GM21737 (cell line): ENCODE results near the gene SELENOI.
A peak's percentile ranks its signal among the peaks of the same experiment; 100 is the strongest.
"Not testable (repeated sequence)": the region's sequence is repeated elsewhere in the genome, so short reads cannot be mapped to it uniquely, and the experiment has no call there.

ENCODE experiments used
- ATAC-seq: cut with Tn5 transposase; IDR thresholded peaks from one replicate; pipeline ENCODE4 v1.9.1; 2021; ENCODE audit warnings: mild to moderate bottlenecking, moderate library complexity; ENCODE audit not compliant: unreplicated experiment

Gene SELENOI

DNA sequence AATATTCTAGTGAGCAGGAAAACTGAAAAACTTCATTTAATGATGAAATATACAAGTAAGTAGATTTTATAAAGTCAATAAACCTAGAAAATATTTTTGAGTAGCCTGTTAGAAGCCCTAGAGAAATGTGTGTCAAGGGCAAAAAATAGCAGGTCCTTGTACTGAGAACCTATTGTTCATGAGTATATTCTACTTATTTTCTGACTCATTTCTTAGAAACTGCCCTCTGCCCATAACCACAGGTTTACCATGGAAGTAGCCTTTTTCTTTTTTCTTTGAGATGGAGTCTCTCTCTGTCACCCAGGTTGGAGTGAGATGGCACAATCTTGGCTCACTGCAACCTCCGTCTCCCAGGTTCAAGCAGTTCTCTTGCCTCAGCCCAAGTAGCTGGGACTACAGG, 19.4 kb upstream of the SELENOI start:
- ATAC-seq, result no peak

- ATAC-seq, result no peak
Measured at GRCh38 chr2:26327291-26328272, 18.4 kb upstream of the SELENOI start.

DNA sequence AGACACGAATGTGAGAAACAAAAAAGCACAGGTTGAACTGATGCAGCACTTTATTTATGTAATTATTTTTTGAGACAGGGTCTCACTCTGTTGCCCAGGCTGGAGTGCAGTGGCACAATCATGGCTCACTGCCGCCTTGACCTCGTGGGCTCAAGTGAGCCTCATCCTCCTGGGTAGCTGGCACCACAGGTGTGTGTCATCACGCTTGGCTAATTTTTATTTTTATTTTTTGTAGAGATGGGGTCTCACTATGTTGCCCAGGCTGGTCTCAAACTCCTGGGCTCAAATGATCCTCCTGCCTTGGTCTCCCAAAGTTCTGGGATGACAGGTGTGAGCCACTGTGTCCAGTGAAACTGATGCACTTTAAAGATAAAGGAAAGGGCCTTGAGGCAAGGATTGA, 16.9 kb upstream of the SELENOI start:
- not testable (repeated sequence) for ATAC-seq

DNA sequence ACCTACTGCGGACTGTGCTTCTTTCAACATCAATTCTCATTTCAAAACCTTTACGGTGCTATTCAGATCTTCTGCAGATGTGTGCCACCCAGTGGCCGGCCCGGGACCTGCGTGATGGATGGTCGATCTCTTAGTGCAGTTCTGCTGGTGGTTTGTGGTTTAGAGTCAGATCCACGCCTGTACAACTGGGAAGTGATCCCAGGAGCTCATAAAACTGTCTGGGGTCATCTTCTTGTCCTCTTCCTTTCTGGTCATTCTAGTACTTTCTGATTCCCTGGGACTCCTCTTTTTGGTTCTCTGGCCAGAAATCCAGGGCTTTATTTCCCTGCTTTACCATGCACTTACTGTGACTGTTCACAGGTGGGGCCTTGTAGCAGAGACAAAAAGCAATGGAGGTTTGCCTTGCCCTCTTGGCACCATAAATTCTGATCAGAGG, 15.8 kb upstream of the SELENOI start:
- ATAC-seq, result peak; percentile 76

DNA sequence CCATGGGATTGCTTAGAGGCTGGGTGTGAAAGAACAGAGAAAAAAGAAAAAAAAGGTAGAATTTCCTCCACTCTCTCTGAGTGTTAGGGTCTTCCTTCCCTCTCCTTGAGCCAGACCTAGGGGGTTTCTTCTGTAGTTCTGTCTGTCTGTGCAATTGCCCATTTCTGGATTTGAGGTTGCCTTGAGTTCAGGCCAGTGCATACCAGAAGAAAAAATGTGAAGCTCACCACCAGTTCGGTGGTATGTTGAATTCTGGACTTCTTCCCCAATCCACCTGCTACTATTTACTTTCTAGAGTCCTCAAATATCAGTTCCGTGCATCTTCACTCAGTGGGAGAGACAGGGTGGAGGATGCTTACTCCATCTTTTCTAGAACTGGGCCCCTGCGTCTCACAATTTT, 15.3 kb upstream of the SELENOI start:
- no peak for ATAC-seq

- ATAC-seq, result not testable (repeated sequence)
Measured at GRCh38 chr2:26331321-26331720, 14.6 kb upstream of the SELENOI start.

DNA sequence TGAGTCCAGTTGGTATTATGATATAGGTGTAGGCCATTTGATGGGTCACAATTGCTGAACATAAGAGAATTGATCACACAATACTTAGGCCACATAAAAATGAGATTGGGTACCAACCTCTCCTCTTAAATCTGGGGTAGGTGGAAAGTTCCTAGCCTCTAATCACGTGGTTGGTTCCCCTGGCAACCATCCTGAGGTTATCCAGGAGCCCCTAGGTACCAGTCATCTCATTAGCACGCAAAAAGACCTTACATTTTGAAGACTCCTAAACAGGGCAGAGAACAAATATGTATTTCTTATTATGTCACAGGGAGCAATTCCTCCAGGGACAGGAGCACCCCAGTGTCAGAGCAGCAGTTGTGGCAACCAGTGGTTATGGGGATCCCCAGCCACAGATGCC, 12.7 kb upstream of the SELENOI start:
- ATAC-seq, result no peak

- ATAC-seq, result no peak
Measured at GRCh38 chr2:26335231-26335630, 10.7 kb upstream of the SELENOI start.

DNA sequence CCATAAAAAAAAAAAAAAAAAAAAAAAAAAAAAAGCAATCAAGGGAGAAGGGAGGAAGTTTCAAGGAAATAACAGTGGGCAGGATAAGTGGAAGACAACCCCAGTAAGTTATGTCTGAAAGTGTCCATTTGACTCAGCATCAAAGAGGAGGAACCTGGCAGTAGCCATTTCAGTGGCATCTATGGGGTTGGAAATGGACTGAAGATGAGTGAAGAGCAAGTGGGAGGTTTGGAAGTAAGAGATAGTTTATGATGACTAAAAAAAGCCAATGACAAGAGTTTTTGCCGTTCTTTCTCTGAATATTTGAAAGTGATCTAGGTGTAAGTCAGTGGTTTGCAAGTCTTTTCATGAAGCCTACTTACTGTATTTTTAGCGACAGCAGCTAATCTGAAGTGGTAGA, 9.2 kb upstream of the SELENOI start:
- no peak for ATAC-seq

- ATAC-seq, result no peak
Measured at GRCh38 chr2:26337298-26337697, 8.6 kb upstream of the SELENOI start.

DNA sequence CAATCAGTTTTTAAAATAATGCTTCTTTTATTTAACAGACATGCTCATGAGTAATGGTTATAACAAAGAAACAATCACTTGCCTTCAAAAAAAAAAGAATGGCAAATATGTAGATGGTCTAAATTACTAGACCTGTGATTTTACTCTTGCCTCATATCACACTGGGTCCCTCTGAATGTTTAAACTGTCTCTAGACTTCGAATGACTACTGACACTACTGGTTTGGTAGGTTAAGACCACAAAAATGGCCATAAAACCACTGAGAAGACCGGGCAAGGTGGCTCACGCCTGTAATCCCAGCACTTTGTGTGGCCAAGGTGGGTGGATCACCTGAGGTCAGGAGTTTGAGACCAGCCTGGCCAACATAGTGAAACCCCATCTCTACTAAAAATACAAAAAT, 5.1 kb upstream of the SELENOI start:
- no peak for ATAC-seq

DNA sequence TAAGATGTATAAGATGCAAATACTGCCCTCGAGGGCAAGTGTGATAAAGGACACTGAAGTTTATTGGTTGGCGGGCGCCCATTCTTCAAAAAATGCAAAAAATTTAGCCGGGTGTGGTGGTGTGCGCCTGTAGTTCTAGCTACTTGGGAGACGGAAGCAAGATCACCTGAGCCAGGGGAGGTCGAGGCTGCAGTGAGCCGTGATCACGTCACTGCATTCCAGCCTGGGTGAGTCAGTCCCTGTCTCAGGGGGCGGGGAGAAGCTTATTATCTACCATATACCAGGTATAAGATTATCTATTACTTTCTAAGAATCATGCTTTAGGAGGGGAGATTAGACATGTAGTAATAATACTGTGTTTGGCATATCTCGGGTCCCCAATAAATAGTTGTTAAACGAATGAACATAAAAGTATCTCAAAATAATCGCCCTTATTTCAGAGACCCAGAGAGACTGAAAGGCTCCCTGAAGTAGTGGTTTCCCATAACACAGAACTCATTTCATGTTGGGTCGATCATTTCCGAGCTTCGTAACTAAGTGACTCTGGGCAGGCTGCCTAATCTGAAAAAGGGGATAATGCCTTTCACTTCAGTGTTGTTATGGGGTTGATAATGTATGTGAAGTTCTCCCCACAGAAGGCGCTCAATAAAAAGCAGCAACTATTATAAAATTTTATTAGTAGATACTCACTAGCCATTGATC, 1.2 kb upstream of the SELENOI start:
- ATAC-seq, result no peak

DNA sequence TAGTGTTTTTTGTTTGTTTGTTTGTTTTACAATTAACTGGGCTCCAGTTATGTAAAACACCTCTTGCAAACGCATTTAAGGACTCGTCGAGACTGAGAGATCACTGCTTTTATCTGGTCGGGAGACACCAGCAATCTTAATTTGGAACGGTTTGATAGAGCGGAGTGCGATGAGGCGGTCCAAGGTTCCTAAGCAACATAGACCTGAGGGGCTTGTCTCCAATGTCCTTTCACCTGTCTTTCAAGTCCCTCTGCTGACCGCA, 729 bp upstream of the SELENOI start:
- ATAC-seq, result no peak

DNA sequence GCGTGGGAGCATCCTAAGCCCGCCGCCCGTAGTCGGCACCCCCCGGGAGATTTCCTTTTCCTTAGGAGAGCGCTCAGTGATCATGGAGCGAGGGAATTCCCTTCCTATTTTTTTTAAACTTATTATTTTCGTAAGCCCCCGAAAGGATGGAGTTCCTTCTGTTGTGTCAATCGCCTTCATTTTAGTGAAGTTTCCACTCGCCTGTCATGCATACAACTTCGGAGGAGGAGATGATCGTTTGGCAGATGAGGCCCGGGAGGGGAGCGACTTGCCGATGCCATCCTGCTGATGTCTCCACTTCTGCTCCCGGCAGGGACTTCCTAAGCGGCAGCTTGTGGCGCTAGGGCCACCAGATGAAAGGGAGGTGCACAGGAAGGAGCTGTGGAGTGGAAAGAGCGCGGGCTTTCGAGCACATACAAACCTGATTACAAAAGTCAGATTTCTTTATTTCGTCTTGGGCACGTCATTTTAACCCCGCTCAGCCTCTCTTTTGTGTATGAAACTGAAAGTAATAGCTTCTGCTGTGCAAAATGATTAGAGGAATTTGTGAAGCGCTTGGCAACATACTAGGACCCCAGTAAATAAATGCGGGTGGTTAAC, 611 bp downstream of the SELENOI start, which contains the start of gene ADGRF3:
Gene ADGRF3, minus strand, starts transcription at position 336 of the 600 bp plus-strand sequence. CDS start 555 bp downstream, outside the sequence.
- ATAC-seq, result no peak

- no peak for ATAC-seq
Measured at GRCh38 chr2:26347286-26347865, 1.4 kb downstream of the SELENOI start.

- no peak for ATAC-seq
Measured at GRCh38 chr2:26349690-26350089, 3.7 kb downstream of the SELENOI start.

DNA sequence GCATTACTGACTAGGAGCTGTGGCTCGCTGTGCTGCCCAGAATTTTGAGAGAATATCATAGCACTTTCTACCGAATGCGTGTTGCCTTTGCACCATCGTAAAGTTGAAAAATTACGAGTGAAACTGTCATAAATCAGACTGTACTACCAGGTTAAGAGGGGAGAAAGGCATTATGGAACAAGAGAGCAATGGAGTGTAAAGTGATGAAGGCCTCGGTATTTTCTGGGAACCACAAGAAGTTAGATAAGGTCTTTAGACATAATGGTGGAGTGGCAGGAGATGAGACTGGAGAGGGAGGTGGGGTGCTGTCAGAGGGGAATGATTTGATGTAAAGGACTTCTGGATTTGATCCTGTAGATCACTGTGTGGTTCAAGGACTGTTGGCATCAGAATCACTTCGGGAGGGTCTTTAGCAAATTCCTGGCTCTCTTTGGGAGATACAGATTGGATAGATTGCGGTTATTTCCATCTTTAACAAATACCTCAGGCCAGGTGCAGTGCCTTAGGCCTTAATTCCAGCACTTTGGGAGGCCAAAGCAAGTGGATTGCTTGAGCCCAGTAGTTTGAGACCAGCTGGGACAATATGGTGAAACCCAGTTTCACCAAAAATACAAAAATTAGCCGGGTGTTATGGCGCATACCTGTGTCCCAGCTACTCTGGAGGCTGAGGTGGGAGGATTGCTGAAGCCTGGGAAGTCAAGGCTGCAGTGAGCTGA, 5.6 kb downstream of the SELENOI start:
- no peak for ATAC-seq

DNA sequence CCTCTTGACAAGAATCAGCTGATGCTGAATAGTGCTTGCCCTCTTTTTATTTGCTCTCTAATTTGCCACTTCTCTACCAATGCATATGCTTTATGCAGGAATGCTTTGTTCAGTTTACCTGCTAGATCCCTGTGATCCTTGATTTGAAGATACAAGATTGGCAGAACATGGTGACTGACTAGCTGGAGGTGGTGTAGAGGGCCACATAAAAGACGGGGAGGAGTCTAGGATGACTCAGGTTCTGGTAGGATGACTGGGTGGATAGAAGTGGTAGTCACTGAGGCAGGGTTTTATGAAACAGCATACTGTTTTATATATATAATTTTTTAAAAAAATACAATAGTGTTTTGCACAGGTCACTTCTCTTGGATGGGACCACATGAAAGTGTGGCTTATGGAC, 6.9 kb downstream of the SELENOI start:
- ATAC-seq, result no peak

- not testable (repeated sequence) for ATAC-seq
Measured at GRCh38 chr2:26354469-26354868, 8.5 kb downstream of the SELENOI start.
